GM12878 (cell line): ENCODE data around the gene SLC38A2. TPM values are rescaled to one million over a fixed set of nuclear protein-coding genes. Genes with fewer than 3 reads are reported as not detected.

Experiments
- ATAC-seq: fragments of 200-7000 bp; cut with Tn5 transposase; 3 replicates; pipeline ENCODE4 v1.9.1; 2020; ENCODE audit warnings: mild to moderate bottlenecking, moderate library complexity
- BruUV-seq: library from RNA; stranded (reverse); fragments of 400-500 nt; replicated peaks from 2 replicates; lab custom pipeline; 2021; lab: Mats Ljungman, UMichigan
- CTCF ChIA-PET: fragments of 300-600 bp; sonication (Branson Sonifier 250); formaldehyde crosslinking; extraction: SDS; loops from one replicate; lab custom pipeline; 2021; ENCODE audit warnings: inconsistent platforms; lab: Yijun Ruan, JAX
- POLR2A ChIA-PET: fragments of 350-600 bp; formaldehyde crosslinking; extraction: SDS; loops from one replicate; lab custom pipeline; 2021; ENCODE audit warnings: inconsistent platforms; lab: Charles Lee
- RAD21 ChIA-PET: fragments of 300-600 bp; sonication (Branson Sonifier 250); formaldehyde crosslinking; loops from one replicate; lab custom pipeline; 2023; ENCODE audit warnings: antibody characterized with exemption; ENCODE audit not compliant: unreplicated experiment; lab: Charles Lee
- SMC1A ChIA-PET: fragments of 300-600 bp; sonication (Branson Sonifier 250); formaldehyde crosslinking; loops from one replicate; lab custom pipeline; 2023; ENCODE audit not compliant: unreplicated experiment, uncharacterized antibody; lab: Charles Lee
- DNase-seq: peaks from one replicate; pipeline ENCODE4 v3.0.0-alpha.2; 2011; ENCODE audit warnings: low read depth, low spot score
- FAIRE-seq: peaks from 3 replicates; lab custom pipeline; 2011; peaks lifted over from hg19 to GRCh38; lab: Jason Lieb, UNC
- H2AFZ ChIP-seq: 2 replicates; pipeline ENCODE4 v1.6.0; 2011; ENCODE audit warnings: low read depth, low read length, control low read depth; ENCODE audit not compliant: control insufficient read depth
- H3K27ac ChIP-seq: 2 replicates; pipeline ENCODE4 v1.5.1; 2011; ENCODE audit warnings: control low read depth; ENCODE audit not compliant: control insufficient read depth, insufficient read depth
- H3K27me3 ChIP-seq, 2 experiments: replicated peaks in 1 of 2; 2 replicates each; pipeline versions ENCODE4 v1.6.0 to v1.6.1; 2011; ENCODE audit warnings: low read length in 1 of 2; ENCODE audit not compliant: control insufficient read depth in 2 of 2, insufficient read depth in 2 of 2
- H3K36me3 ChIP-seq, 2 experiments: 2 replicates each; pipeline ENCODE4 v1.5.1; 2011; ENCODE audit warnings: low read length in 1 of 2; ENCODE audit not compliant: control insufficient read depth in 2 of 2, insufficient read depth in 2 of 2
- H3K4me1 ChIP-seq: 2 replicates; pipeline ENCODE4 v1.6.1; 2011; ENCODE audit warnings: mild to moderate bottlenecking, low read length, moderate library complexity, mixed read lengths; ENCODE audit not compliant: control insufficient read depth, insufficient read depth
- H3K4me2 ChIP-seq: 2 replicates; pipeline ENCODE4 v1.6.0; 2011; ENCODE audit warnings: control low read depth; ENCODE audit not compliant: control insufficient read depth, insufficient read depth
- H3K4me3 ChIP-seq: fragments of 200-600 bp; sonication (generic); 2 replicates; pipeline ENCODE4 v1.5.1; 2016
- H3K79me2 ChIP-seq: 2 replicates; pipeline ENCODE4 v1.6.0; 2011; ENCODE audit warnings: low read length; ENCODE audit not compliant: control insufficient read depth, insufficient read depth
- H3K9ac ChIP-seq: 2 replicates; pipeline ENCODE4 v1.8.0; 2011; ENCODE audit warnings: low read length, control low read depth, mixed read lengths; ENCODE audit not compliant: control insufficient read depth, insufficient read depth
- H3K9me3 ChIP-seq: replicated peaks from 3 replicates; pipeline ENCODE4 v1.5.1; 2011; ENCODE audit warnings: mild to moderate bottlenecking, low read length; ENCODE audit not compliant: control insufficient read depth, insufficient read depth
- H4K20me1 ChIP-seq: 2 replicates; pipeline ENCODE4 v1.6.0; 2011; ENCODE audit not compliant: control insufficient read depth, insufficient read depth
- BCL11A ChIP-seq: IDR thresholded peaks from 2 replicates; pipeline ENCODE4 v1.6.1; 2011; ENCODE audit warnings: low read depth, low read length
- CREM ChIP-seq: IDR thresholded peaks from 2 replicates; pipeline ENCODE4 v1.6.1; 2014; ENCODE audit warnings: antibody characterized with exemption, low read depth
- EP300 ChIP-seq, 2 experiments: fragments of 150-350 bp in 1 of 2; IDR thresholded peaks; 2 replicates each; pipeline ENCODE4 v1.6.1; 2011 to 2012; ENCODE audit warnings: low read depth in 2 of 2, low read length in 2 of 2, borderline replicate concordance in 1 of 2, improper control_type of control experiment in 1 of 2, inconsistent platforms in 1 of 2; ENCODE audit not compliant: control insufficient read depth in 1 of 2
- NFIC ChIP-seq: IDR thresholded peaks from 2 replicates; pipeline ENCODE4 v1.6.1; 2012; ENCODE audit warnings: low read depth, mild to moderate bottlenecking, inconsistent platforms, low read length, moderate library complexity
- SIX5 ChIP-seq: IDR thresholded peaks from 2 replicates; pipeline ENCODE4 v1.6.1; 2011; ENCODE audit warnings: mild to moderate bottlenecking, low read depth, low read length, moderate library complexity; ENCODE audit not compliant: severe bottlenecking
- SP1 ChIP-seq: IDR thresholded peaks from one replicate; pipeline ENCODE4 v1.6.1; 2011; ENCODE audit warnings: low read depth, low read length
- WGBS: methylation state at CpG from one replicate; pipeline ENCODE4 v1.1.6; 2016; ENCODE audit warnings: low lambda C conversion rate; ENCODE audit not compliant: insufficient replicate concordance, insufficient coverage; ENCODE audit errors: missing lambda C conversion rate; 5-methylcytosine and 5-hydroxymethylcytosine counted together
- in situ Hi-C: fragments of 300-500 bp; cut with MboI; formaldehyde crosslinking; loops from 9 replicates; pipeline ENCODE4 v1.14.3; 2018; ENCODE audit warnings: mixed read lengths
- intact Hi-C: fragments of 100-400 bp; cut with micrococcal nuclease; formaldehyde crosslinking; loops from one replicate; pipeline ENCODE4 v1.14.2; 2022; ENCODE audit not compliant: unreplicated experiment
- polyA plus RNA-seq, 11 experiments: library from polyadenylated mRNA; depleted of rRNA in 4 of 11; unstranded in 6 of 11; stranded (reverse) in 5 of 11; fragments of >200 nt; fragmentation: Nextera tagmentation in 4 of 11; fragmentation: Illumina TruSeq in 1 of 11; extraction: Ambion mirVana in 4 of 11; extraction: Trizol in 1 of 11; gene quantifications; 1 replicate in 1 of 11; 2 replicates in 10 of 11; pipeline versions ENCODE4 v1.2.1 to v1.2.3, GENCODE V29; 2011 to 2016; ENCODE audit warnings: inconsistent platforms in 2 of 11, missing spikeins in 2 of 11, low read depth in 1 of 11
- total RNA-seq, 4 experiments: library from RNA; depleted of rRNA in 3 of 4; stranded (reverse); fragments of >200 nt in 3 of 4; fragmentation: Illumina TruSeq in 1 of 4; extraction: Trizol in 1 of 4; gene quantifications; 2 replicates each; pipeline versions ENCODE4 v1.2.1 to v1.2.3, GENCODE V29; 2013 to 2021
- TF ChIP-seq, protein P1 (sequence below): IDR thresholded peaks from 2 replicates; pipeline ENCODE4 v1.6.1; 2011; ENCODE audit warnings: low read depth, mild to moderate bottlenecking, low read length, moderate library complexity, borderline replicate concordance; ENCODE audit errors: extremely low read depth
- TF ChIP-seq, protein P2 (sequence below): fragments of 450-650 bp; IDR thresholded peaks from 2 replicates; pipeline ENCODE4 v1.6.1; 2017; ENCODE audit warnings: borderline replicate concordance
- TF ChIP-seq, protein P3 (sequence below): fragments of 450-650 bp; IDR thresholded peaks from 2 replicates; pipeline ENCODE4 v1.6.1; 2016; ENCODE audit warnings: mild to moderate bottlenecking

SLC38A2 gene
- total and polyA plus RNA-seq, 10 of the 15 experiments (the other 5 are each of a cell fraction or from before 2014, with no cell fraction given) = 36.2 to 118 (median 79.8) TPM

DNA sequence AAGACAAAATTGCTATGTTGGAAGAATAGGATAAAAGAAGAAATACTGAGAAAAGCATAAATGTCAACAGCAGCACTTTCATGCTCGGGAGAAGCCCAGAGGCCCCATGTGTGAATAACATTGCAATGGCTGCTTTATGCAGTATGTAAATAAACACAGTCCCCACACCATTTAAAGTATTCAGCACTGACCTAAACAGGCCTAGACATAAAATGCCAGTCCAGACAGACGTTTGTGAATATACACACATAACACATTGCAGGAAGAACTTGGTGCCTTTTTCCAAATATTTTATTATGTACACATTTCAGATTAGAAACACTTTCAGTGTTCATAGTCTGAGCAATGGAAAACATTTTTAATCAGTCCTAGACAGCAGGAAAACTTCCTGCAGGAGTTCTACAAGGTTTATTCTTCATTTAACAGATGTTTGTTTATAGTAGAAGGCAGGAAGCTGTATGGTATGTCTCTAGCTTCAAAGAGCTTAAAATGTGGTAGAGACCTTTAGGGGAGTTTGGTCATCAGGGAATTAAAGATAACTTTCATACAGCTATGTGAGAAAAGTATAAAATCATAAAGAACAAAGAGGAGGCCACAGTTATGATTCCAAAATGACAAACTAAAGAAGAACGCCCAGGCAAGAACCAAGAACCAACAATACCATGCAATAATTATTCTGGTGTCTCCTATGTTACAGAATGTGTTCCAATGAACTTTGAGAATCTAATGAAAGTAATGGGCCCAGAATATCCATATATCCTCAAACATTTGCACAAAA lies 30.6 kb upstream of the SLC38A2 start:
- intact Hi-C loops (no loop called here), in situ Hi-C loops (no loop called here)
- no peaks in the 10 kb centered on the region for H3K36me3 ChIP-seq
- no peak overlapping the region for H3K4me2 ChIP-seq
- ChIA-PET CTCF (interaction anchor here (0.8 to 1.1 kb wide), 3 partner anchors 10 to 259 kb away, joined by 3 to 5 read pairs (median 3); no protein-coding TSS in a partner anchor), POLR2A (interaction anchor here (0.6 to 5.7 kb wide), 8 partner anchors 12 to 769 kb away, joined by 3 to 37 read pairs (median 4); no protein-coding TSS in a partner anchor), SMC1A (interaction anchor here (0.9 to 2.9 kb wide), 11 partner anchors 8 to 258 kb away, joined by 3 to 16 read pairs (median 4); no protein-coding TSS in a partner anchor), RAD21 (interaction anchor here (1.1 to 3.1 kb wide), 2 partner anchors 11 to 15 kb away, joined by 5 to 14 read pairs; no protein-coding TSS in a partner anchor)
- no peaks in the 10 kb centered on the region for H3K79me2 ChIP-seq
- no peaks in the 10 kb centered on the region for H3K27me3 ChIP-seq
- 73% methylated on average over 3 of the region's 3 CpGs for WGBS
- DNase-seq (no peak), ATAC-seq (peak; percentile 12; the same call in 2 of the 3 replicates), FAIRE-seq (peak; percentile 68)
- no TSS peak for BruUV-seq
- H3K9me3 ChIP-seq = peaks cover 8% of the 10 kb centered on the region
- H4K20me1 ChIP-seq = no peaks in the 10 kb centered on the region
- H2AFZ ChIP-seq = no peak overlapping the region
- TF ChIP-seq EP300 (IDR thresholded peaks at IDR 0.05; ENCODE audit: borderline replicate concordance in 1 of 2, control insufficient read depth in 1 of 2, low read depth in 2 of 2, low read length in 2 of 2) = no peak
- TF ChIP-seq, protein P1, sequence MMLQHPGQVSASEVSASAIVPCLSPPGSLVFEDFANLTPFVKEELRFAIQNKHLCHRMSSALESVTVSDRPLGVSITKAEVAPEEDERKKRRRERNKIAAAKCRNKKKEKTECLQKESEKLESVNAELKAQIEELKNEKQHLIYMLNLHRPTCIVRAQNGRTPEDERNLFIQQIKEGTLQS = no peak
- TF ChIP-seq SP1 = no peak
- TF ChIP-seq BCL11A = no peak
- TF ChIP-seq, protein P2, sequence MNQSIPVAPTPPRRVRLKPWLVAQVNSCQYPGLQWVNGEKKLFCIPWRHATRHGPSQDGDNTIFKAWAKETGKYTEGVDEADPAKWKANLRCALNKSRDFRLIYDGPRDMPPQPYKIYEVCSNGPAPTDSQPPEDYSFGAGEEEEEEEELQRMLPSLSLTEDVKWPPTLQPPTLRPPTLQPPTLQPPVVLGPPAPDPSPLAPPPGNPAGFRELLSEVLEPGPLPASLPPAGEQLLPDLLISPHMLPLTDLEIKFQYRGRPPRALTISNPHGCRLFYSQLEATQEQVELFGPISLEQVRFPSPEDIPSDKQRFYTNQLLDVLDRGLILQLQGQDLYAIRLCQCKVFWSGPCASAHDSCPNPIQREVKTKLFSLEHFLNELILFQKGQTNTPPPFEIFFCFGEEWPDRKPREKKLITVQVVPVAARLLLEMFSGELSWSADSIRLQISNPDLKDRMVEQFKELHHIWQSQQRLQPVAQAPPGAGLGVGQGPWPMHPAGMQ = no peak
- TF ChIP-seq NFIC = no peak
- no peak for TF ChIP-seq SIX5
- no peak for TF ChIP-seq CREM
- TF ChIP-seq, protein P3, sequence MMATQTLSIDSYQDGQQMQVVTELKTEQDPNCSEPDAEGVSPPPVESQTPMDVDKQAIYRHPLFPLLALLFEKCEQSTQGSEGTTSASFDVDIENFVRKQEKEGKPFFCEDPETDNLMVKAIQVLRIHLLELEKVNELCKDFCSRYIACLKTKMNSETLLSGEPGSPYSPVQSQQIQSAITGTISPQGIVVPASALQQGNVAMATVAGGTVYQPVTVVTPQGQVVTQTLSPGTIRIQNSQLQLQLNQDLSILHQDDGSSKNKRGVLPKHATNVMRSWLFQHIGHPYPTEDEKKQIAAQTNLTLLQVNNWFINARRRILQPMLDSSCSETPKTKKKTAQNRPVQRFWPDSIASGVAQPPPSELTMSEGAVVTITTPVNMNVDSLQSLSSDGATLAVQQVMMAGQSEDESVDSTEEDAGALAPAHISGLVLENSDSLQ = no peak
- H3K27ac ChIP-seq = no peak overlapping the region
- H3K9ac ChIP-seq = no peak overlapping the region
- peaks cover 15% of the 10 kb centered on the region for H3K4me1 ChIP-seq
- H3K4me3 ChIP-seq = no peak overlapping the region
